Myocyte (in vitro differentiated cells): Measurements from ENCODE around the gene CARD9. TPM values are rescaled to one million over a fixed set of nuclear protein-coding genes. Genes with fewer than 3 reads are reported as not detected.
A peak's percentile ranks its signal among the peaks of the same experiment; 100 is the strongest.

Experiments used
- DNase-seq: peaks from one replicate; pipeline ENCODE4 v3.0.0-alpha.2; 2012; ENCODE audit warnings: low read depth
- total RNA-seq: library from RNA; depleted of rRNA; stranded (reverse); fragments of >200 nt; gene quantifications from 2 replicates; pipeline ENCODE4 v1.2.3, GENCODE V29; 2014

The CARD9 gene
- total RNA-seq, 1 donor from 2014 or later: 0.91 TPM

GRCh38 chr9:136337416-136338395 is 35.8 kb downstream of the CARD9 start:
- DNase-seq: no peak

GRCh38 chr9:136336881-136337280 is 36.6 kb downstream of the CARD9 start:
- no peak for DNase-seq

- no peak for DNase-seq
Measured at GRCh38 chr9:136336156-136336870, 37.2 kb downstream of the CARD9 start.

- DNase-seq: peak; percentile 56
Measured at GRCh38 chr9:136335296-136336155, 37.9 kb downstream of the CARD9 start.

- no peak for DNase-seq
Measured at GRCh38 chr9:136334541-136334940, 38.9 kb downstream of the CARD9 start.

- no peak for DNase-seq
Measured at GRCh38 chr9:136333486-136333885, 40.0 kb downstream of the CARD9 start.

GRCh38 chr9:136333045-136333444 is 40.4 kb downstream of the CARD9 start:
- DNase-seq: no peak

- no peak for DNase-seq
Measured at GRCh38 chr9:136332482-136332983, 40.9 kb downstream of the CARD9 start.

- DNase-seq: no peak
Measured at GRCh38 chr9:136331556-136332481, 41.6 kb downstream of the CARD9 start.

GRCh38 chr9:136331030-136331429 is 42.4 kb downstream of the CARD9 start:
- no peak for DNase-seq

- DNase-seq: no peak
Measured at GRCh38 chr9:136330406-136330990, 43.0 kb downstream of the CARD9 start.

- no peak for DNase-seq
Measured at GRCh38 chr9:136329636-136330405, 43.6 kb downstream of the CARD9 start.

- DNase-seq: no peak
Measured at GRCh38 chr9:136329211-136329627, 44.2 kb downstream of the CARD9 start.

GRCh38 chr9:136328622-136329041 is 44.8 kb downstream of the CARD9 start:
- DNase-seq: peak; percentile 46

- DNase-seq: no peak
Measured at GRCh38 chr9:136328011-136328621, 45.4 kb downstream of the CARD9 start.

- peak; percentile 57 for DNase-seq
Measured at GRCh38 chr9:136327304-136327974, 46.0 kb downstream of the CARD9 start, which contains the start of gene GPSM1. TSS of gene GPSM1 (plus strand) at chr9:136327539. CDS start at chr9:136327696, 157 bp downstream.

GRCh38 chr9:136326761-136327303 is 46.6 kb downstream of the CARD9 start:
- DNase-seq: no peak
